Fibroblast of skin of left biceps (primary cell): ENCODE data around the gene EPB41L1.
A peak's percentile ranks its signal among the peaks of the same experiment; 100 is the strongest.

ENCODE experiments used
- DNase-seq, 2 experiments: peaks; one replicate each; pipeline ENCODE4 v3.0.0-alpha.2; 2013; ENCODE audit warnings: low read depth in 2 of 2

Gene EPB41L1

DNA sequence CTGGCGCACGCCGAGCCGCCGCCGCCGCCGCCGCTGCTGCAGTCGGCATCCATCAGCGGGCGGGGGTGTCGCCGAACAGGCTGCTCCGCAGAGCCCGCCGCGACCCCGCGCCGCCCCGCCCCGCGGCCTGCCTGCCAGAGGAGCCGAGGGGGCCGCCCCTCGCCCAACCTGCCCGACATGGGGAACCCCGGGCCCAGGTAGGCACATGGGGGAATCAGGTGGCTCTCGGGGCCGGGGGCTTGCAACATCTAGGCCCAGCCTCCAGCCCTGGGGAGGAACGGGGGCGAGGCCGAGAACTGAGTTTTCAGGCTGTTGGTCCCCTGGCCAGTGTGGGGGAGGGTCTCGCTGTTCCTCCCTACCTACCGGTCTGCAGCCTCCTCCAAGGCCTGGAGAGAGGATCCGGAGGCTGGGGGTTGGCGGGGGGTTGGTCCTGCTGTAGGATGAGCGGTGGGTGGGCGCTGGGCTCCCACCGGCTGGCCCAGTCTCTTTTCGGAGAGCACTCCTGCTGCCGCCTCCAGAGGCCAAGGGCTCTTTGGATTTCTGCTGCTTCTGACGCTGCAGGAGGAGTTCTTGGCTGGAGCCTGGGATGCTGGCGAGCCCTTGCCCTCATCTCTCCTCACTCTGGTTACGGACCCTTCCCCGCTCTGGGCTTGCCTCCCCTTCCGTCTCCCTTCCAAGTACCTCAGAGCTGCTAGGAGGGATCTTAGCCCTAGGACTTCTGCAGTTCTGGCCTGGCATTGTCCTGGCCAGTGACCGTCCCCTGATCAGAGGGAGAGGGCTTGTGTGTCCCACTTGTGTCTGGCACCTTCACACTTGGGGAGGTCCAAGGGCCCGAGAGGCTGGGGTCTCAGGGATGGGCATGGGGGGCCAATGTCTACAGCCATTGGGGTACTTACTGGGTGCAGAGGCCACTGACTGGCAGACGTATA, at the start of gene EPB41L1:
Gene EPB41L1 (plus strand): TSS at position 41 of the 929 bp plus-strand sequence. CDS start 19,038 bp downstream, outside the sequence.
- DNase-seq: no peak

DNA sequence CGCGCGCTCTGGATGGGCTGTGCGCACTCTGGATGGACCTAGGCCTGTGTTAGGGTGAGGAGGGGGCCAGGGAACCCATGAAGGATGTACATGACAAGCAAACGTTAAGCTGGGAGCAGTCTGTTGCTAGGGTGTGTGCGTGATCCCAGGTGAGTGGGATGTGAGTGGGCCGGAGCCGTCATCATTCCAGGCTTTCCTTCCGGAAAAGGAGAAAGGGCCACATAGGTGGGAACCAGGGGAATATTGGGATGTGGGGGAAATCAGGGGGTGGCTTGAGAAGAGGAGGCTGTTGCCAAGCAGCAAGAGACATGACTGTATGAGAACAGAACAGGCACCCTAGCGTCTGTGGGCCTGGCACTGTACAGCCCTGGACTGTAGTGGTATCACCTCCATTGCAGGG, 49.7 kb upstream of the EPB41L1 start:
- DNase-seq: no peak

DNA sequence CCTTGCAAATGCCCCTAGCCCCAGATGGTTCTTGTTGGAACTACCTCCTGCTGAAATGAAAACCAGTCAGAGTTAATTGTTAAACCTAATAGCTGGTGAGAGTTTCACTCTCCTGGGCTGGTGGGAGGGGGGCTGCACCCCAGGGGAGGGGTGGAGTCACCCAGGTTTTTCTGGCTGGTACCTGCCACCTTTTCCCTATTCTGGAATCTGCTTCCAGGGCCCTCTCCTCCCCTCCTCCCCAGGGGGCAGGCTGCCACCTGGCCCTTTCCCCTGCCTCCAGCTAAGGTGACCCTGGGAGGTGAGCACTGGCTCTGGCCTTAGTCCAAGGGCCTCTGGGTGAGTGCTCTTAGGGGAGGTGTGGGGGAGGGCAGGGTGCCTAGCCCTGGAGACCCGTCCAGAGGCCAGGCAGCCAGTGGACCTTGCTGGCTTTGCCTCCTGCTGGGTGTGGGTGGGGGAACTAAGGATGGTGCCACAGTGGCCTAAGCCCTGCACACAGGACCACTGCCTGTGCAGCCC, 48.8 kb upstream of the EPB41L1 start:
- DNase-seq: no peak

DNA sequence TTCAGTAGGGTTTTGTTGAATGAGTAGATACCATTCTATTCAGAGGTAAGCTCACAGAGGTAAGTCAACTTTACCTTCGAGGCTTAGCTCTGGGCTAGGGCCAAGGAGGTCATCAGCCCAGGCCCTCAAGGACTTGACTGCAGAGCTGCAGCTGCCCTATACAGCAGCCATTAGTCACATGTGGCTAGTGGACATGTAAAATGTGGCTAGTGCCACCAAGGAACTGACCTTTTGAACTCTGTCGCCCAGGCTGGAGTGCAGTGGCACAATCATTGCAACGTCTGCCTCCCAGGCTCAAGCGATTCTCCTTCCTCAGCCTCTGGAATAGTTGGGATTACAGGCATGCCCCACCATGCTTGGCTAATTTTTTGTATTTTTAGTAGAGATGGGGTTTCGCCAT, 47.9 kb upstream of the EPB41L1 start:
- DNase-seq: no peak

DNA sequence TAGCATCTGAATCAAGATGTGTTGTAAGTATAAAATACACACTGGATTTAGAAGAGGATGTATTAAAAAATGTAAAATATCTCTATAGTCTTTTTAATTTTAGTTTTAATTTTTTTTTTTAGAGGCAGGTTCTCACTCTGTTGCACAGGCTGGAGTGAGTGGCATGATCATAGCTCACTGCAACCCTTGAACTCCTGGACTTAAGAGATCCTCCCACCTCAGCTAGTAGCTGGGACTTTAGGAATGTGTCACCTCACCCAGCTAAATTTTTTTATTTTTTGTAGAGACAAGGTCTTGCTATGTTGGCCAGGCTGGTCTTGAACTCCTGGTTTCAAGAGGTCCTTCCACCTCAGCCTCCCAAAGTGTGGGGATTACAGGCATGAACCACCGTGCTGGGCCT, 46.7 kb upstream of the EPB41L1 start:
- no peak for DNase-seq

DNA sequence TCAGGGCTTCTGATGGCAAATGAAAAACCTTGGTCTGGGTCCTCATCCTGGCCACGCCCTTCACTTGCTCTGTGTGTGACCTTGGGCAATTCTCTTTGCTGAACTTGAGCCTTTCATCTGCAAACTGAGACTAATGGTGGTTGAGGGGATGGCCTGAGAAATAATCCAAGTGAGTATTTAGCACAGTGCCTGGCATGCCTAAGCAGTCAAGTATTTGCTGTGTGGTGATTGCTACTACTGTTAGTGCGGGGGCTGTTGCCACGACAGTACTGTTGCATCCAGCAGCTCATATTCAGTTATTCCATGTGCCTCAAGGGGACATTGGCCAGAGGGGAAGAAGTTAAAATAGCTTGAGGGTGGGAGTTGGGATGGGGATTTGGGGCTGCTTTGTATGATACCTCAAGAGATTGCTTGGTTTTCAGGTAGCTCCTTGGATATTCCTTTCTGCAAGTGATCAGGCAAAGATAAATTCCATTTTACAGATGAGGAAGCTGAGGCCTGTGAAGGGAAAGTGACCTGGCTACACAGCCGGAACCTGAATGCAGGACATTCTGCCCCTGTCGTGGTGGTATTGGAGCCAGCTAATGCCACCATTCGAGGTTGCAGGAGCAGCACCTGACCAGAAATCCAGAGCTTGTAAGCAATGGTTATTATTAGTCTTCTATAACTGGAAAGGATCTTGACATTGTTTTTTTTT, 45.1 kb upstream of the EPB41L1 start:
- DNase-seq: no peak

DNA sequence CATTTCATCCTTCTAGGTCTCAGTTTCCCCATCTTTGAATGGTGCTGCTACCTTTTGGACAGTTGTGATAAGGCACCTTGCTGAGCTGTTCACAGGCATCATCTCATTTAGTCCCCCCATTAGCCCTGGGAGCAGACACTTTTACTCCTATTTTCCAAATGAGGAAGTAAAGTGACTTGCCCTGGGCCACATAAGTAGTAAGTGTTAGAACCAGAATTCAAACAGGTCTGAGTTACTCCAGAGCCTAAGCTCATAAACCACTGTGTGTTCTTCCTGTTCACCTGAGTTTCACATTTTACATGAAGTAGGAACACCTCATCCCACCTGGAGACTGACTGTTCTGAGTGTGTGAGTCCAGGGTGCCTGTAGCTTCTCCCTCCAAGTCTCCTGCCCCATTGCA, 43.5 kb upstream of the EPB41L1 start:
- no peak for DNase-seq

DNA sequence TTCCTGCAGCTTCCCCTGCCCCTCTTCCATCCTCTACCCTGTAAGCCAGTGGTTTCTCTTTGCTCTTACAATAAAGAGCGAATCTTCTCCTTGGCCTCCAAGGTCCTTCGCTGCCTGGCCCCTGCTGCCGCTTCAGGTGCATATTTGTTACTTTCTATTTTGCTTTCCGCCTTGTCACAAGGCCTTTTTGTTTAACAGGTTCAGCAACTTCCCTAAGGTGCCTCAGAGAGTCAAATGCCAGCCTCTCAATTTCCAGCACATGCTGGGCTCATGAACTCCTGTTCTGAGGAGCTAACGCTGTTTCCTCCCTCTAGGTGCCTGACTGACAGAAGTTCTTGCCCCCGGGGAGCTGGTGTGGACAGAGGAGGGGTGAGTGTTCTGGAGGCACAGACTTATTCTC, 42.4 kb upstream of the EPB41L1 start:
- DNase-seq: no peak

DNA sequence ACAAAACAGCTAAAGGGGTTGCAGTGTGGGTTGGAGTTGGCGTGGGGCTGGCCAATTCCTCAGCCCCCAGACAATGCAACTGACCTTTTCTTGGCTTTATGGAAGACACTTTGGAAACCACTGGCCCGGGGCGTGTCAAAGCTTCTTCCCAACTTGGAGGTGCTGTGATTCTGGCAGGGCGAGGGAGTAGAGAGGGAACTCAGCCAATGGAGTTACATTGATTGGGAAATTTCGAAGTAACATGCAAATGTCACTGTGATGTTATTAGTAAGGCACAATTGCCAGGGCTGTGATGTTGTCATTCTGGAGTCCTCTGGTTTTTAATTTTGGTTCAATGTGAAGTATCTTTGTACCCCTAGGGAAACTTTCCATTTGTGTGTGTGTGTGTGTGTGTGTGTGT, 41.5 kb upstream of the EPB41L1 start:
- DNase-seq: no peak

DNA sequence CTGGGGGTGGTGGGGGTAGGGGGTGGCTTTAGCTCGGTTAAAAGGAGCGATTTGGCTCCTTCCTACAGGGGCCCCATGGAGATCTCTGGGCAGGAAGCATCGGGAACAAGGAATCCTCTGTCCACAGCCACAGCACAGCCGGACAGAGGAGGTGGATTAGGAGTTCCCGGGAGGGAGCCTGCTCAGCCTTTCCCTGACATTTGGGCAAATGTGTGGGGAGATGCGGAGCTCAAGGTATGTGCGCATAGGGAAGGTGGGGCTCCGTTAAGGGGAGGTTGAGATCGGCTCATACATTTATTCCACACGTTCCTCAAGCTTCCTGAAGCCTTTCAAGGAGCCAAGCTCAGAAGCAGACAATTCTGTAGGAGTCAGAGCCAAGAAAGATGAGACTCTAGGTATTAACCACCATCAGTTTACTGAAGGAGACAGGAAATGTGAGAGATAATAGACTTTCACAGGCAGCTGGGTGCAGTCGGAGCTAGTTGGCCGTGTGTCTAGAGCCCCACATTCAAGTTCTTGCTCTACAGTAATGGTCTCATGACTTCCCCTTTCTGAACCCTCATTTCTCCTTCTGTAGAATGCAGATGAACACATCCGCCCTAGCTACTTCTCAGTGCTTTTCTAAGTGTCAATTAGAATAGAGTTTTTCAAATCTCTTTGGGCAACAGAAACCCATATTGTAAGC, 40.8 kb upstream of the EPB41L1 start:
- no peak for DNase-seq

DNA sequence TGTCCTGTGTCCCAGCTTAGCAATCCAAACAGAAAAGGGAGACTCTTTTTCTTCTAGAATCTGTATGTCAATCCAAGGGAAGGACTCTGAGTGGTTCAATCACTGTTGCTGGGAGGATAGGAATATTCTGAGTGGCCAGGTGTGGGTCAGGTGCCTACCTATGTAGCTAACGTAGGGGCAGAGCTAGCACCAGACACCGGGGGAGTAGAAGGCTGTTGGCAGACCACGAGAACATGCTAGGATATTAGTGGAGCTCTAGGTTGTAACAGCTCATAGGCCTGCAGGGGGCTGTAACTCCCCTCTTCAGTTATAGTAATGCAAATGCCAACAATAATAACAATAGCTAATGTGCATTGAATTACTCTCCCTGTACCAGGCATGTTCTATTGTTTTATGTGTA, 39.8 kb upstream of the EPB41L1 start:
- no peak for DNase-seq

DNA sequence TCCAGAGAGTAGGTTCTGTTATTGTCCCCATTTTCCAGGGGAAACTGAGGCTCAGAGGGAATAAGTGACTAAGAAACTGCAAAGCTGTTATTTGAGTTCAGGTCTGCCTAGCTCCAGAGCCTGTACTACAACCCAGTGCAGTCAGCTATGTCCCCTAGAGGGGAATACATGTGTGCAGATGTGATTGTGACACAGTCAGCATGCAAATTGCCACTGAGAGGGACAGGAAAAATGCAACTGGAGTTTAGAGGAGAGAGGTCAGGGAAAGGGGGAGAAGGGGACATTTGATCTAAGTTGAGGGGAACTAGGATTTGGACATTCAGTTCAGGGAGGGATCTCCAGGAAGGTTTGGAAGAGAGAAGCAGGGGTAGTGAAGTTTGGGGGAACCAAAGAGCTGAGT, 38.6 kb upstream of the EPB41L1 start:
- no peak for DNase-seq

DNA sequence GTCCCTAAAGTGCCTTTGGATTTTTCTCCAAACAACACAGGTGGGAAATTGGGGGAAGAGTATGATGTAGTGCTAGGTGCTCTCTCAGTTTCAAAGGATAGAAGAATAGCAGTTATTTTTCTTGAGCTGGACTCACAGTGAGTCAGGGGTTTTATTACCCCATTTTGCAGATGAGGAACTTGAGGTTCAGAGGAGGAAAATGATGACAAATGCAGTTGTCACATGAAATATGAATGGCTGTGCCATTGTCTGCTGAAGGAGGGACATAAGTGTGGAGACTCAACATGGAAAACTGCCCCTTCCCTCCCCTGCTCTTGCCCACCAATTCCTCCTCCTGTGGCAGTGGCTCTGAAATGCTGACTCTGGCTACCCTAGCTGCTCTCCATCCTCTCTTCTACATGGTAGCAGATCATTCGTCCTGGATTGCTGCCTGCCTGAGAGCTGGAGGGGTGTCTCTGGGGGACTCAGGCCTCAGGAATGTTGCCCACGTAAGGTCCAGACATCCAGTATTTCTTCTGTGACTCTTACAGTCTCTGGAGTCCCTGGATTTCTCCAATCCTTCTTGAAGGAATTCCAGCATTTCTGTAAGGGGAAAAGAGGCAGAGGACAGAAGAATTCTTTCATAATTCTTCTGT, 37.6 kb upstream of the EPB41L1 start:
- peak; percentile 72 to 75 for DNase-seq

DNA sequence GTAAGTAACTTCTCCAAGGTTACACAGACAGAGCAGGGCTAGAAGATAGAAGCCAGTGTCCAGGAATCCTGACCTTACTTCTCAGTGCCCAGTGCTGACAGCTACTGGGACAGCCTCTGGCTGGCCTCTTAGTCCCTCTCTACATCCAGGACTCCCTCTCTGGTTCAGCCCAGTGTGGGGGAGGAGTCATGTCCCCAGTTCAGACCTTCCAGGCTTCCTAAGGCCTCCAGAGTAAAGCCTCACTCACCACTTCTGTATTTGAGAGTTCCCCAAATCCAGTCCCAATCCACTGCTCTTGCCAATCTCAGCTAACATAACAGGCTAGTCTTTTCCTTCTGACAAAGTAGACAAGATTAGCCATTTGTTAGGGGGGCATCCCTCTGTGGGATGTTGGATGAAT, 36.9 kb upstream of the EPB41L1 start:
- DNase-seq: no peak

DNA sequence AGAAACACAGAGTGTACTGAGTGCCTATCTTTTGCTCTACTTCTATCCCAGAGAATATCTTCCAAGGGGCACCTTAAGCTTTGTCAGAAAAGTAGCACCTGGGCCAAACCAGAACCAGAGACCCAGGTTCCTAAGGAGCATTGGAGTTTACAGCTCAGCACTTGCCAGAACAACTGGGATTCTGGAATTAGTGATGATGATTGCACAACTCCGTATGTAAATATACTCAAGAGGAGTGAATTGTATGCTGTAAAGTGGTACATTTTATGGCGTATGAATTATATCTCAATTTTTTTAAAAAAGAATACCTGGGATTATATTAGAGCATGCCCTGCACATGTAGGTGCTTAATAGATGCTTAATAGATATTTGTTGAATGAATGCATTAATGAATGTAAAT, 36.2 kb upstream of the EPB41L1 start:
- DNase-seq: no peak

DNA sequence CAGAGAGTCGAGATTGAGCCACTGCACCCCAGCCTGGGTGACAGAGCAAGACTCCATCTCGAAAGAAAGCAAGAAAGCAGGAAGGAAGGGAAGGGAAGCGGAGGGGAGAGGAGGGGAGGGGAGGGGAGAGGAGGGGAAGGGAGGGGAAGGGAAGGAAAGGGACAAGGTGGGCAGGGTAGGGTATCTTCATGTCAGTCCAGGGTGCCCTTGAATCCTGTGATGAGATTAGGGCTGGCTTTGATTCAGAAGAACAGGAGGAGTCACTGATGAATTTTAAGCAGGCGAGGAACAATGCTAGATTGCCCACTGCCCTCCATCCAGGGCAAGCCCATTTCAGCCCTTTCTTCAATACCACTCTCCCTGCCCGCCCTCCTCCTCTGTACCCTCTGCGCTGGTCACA, 35.0 kb upstream of the EPB41L1 start:
- no peak for DNase-seq

DNA sequence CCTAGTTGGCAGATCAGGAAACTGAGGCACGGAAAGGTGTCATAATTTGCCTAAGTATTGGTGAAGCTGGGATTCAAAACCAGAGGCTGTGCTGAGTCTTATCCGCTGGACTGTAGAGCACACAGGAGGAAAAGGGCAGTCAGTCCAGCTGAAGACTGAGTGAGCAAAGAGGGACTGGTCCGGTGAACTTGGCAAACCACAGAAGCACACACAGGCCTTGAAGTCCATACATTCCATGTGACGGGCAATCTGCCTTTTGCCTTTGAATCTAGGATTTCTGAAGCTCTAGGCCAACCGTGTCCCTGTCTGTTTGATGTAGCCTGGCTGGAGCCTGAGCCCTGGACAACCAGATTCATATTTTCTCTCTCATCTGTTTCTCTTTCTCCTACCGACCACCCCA, 34.3 kb upstream of the EPB41L1 start:
- no peak for DNase-seq

DNA sequence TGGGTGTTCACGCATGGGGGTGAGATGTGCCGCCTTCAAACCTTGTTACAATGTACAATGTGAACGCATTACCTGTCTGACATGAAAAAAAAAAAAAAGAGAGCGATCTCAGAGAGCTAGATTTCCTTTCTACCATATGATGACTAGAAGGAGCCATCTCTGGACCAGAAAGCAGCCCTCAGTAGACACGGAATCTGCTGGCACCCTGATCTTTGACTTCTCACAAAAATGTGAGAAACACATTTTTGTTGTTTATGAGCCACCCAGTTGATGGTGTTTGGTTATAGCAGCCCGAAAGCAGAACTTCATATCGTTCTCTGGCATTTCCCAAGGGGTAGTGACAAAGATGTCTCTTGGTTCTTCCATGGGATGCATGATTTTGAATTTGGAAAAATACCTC, 33.5 kb upstream of the EPB41L1 start:
- no peak for DNase-seq

DNA sequence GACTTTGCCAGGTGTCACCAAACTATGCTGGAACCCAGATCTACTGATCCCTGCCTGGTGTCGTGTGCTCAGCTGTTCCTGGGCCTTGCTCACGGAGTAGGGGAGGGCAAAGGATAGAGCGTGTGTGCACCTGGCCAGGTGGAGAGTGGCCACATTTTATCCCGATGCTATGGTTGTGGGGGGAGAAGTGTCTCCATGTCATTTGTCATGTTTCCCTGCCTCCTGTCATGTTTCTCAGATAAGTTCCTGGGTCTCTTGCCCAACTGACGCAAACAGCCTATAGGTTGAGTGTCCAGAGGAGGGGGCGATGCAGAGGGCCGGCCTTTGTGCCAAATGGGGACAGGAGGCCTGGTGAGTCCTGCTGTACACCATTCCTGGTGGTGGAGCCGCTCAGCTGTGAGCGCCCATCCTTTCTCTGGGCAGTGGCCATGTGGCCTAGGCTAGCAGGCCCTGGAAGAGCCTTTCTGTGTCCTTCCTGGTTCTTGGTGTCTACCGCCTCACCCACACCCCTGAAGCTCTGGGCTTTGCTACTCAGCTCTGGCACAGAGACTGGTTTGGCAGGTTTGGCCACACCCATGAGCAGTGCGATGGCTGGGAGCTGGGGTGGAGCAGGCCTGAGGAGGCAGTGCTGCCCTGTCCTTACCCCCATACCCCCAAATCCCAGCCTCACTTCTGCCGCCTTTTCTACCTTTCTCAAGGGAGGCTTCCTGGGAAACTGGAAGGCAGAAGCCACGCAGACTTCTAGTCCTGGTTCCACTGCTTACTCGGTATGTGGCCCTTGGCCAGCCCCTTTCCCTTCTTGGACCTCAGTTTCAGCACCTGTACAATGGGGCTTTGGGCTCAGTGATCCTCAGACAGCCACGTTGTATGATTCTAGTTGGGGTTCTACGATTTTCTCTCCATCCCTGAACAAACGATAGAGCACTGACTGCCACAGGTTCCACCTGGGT, 32.3 kb upstream of the EPB41L1 start:
- no peak for DNase-seq

DNA sequence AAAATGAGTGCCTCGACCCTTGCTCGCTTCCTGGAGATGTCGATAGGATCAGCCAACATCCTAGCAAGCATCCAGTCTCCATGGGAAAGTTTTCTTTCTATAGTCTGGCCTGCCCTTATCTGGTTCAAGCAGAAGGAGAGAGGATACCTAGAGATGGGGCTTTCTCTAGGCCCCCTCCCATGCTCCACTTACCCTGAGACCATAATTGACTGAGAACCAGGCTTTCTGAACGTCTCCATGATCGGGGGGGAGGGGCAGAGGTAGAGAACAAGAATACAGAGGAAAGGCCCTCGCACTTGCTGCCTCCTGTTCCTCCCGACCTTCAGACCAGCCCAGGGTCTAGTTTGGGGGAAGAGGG, 31.6 kb upstream of the EPB41L1 start:
- DNase-seq: no peak

DNA sequence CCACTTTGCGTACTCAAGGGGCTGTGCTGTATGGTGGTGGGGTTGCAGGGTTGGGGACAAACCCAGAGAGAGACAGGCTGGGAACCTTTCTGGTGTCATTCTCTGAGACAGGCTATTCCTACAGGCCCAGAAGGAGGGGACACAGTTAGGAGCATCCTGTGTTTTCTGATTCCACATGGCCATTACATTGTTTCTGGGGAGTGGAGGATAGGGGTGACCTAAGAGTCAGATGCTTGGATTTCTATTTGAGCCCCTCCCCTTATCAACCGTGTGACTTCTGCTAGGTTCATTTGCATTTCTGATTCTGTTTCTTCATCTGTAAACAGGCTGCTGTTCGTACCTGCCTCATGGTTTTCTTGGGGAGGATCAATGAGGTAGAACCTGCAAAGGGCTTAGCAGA, 29.4 kb upstream of the EPB41L1 start:
- no peak for DNase-seq
